ENCODE data around the gene DBNL.
A peak's percentile ranks its signal among the peaks of the same experiment; 100 is the strongest.

Gene DBNL

GRCh38 chr7:44078521-44078920 lies 34.0 kb downstream of the DBNL start:
- no peak for DNase-seq

- DNase-seq = no peak
Observed at GRCh38 chr7:44079331-44080021, 35.0 kb downstream of the DBNL start.

GRCh38 chr7:44080118-44080517 lies 35.6 kb downstream of the DBNL start:
- DNase-seq = no peak

GRCh38 chr7:44080686-44081265 lies 36.3 kb downstream of the DBNL start:
- no peak for DNase-seq

GRCh38 chr7:44081266-44081748 lies 36.8 kb downstream of the DBNL start:
- DNase-seq = no peak

GRCh38 chr7:44082541-44083207 lies 38.2 kb downstream of the DBNL start:
- peak; percentile 98 for DNase-seq

GRCh38 chr7:44083796-44084195 lies 39.3 kb downstream of the DBNL start:
- no peak for DNase-seq

- DNase-seq = no peak
Observed at GRCh38 chr7:44084701-44085100, 40.2 kb downstream of the DBNL start.

GRCh38 chr7:44085546-44085945 lies 41.0 kb downstream of the DBNL start:
- no peak for DNase-seq

GRCh38 chr7:44086627-44087026 lies 42.1 kb downstream of the DBNL start:
- DNase-seq = no peak

GRCh38 chr7:44087911-44088838 lies 43.7 kb downstream of the DBNL start:
- DNase-seq = peak; percentile 70

- no peak for DNase-seq
Observed at GRCh38 chr7:44093102-44093641, 48.7 kb downstream of the DBNL start.

GRCh38 chr7:44094365-44094764 lies 49.9 kb downstream of the DBNL start:
- DNase-seq = no peak

- DNase-seq = no peak
Observed at GRCh38 chr7:44094883-44095592, 50.5 kb downstream of the DBNL start.

GRCh38 chr7:44095781-44096180 lies 51.3 kb downstream of the DBNL start:
- no peak for DNase-seq

GRCh38 chr7:44096326-44096881 lies 51.9 kb downstream of the DBNL start:
- DNase-seq = no peak

GRCh38 chr7:44097064-44097932 lies 52.8 kb downstream of the DBNL start:
- DNase-seq = no peak

- DNase-seq = no peak
Observed at GRCh38 chr7:44098092-44099068, 53.9 kb downstream of the DBNL start.

- no peak for DNase-seq
Observed at GRCh38 chr7:44099669-44100068, 55.2 kb downstream of the DBNL start.
